Stromal cell of bone marrow (primary cell): Measurements from ENCODE around the gene CPE.
"Not testable (repeated sequence)": the region's sequence is repeated elsewhere in the genome, so short reads cannot be mapped to it uniquely, and the experiment has no call there.

Experiments used
- DNase-seq: peaks from one replicate; pipeline ENCODE4 v3.0.0-alpha.2; 2012; ENCODE audit warnings: low read depth

CPE gene

GRCh38 chr4:165464813-165465381 lies 86.1 kb downstream of the CPE start:
- peak; percentile 21 for DNase-seq

- DNase-seq = no peak
These were observed 91.2 kb downstream of the CPE start for GRCh38 chr4:165470009-165470408.

- no peak for DNase-seq
These were observed 94.3 kb downstream of the CPE start for GRCh38 chr4:165472943-165473676.

- DNase-seq = no peak
These were observed 96.2 kb downstream of the CPE start for GRCh38 chr4:165474784-165475705.

- DNase-seq = no peak
These were observed 96.9 kb downstream of the CPE start for GRCh38 chr4:165475706-165476070.

- peak; percentile 7 for DNase-seq
These were observed 97.6 kb downstream of the CPE start for GRCh38 chr4:165476214-165477098.

- DNase-seq = no peak
These were observed 99.0 kb downstream of the CPE start for GRCh38 chr4:165477799-165478198.

- DNase-seq = no peak
These were observed 99.5 kb downstream of the CPE start for GRCh38 chr4:165478260-165478659.

GRCh38 chr4:165481053-165481835 lies 102.4 kb downstream of the CPE start:
- DNase-seq = peak; percentile 17

- DNase-seq = no peak
These were observed 111.0 kb downstream of the CPE start for GRCh38 chr4:165489786-165490185.

- not testable (repeated sequence) for DNase-seq
These were observed 113.8 kb downstream of the CPE start for GRCh38 chr4:165492583-165492982.

GRCh38 chr4:165493359-165493758 lies 114.6 kb downstream of the CPE start:
- DNase-seq = peak; percentile 42

GRCh38 chr4:165502916-165503907 lies 124.4 kb downstream of the CPE start:
- peak; percentile 56 for DNase-seq

GRCh38 chr4:165504184-165504583 lies 125.4 kb downstream of the CPE start:
- DNase-seq = no peak

- peak; percentile 61 for DNase-seq
These were observed 127.4 kb downstream of the CPE start for GRCh38 chr4:165505958-165506837.

- DNase-seq = no peak
These were observed 128.0 kb downstream of the CPE start for GRCh38 chr4:165506849-165507248.

- DNase-seq = no peak
These were observed 128.6 kb downstream of the CPE start for GRCh38 chr4:165507381-165507780.

GRCh38 chr4:165508372-165509120 lies 129.7 kb downstream of the CPE start:
- DNase-seq = no peak
